Non-pigmented ciliary epithelial cell (primary cell): ENCODE data around the gene COLGALT1.

Experiments used
- DNase-seq: peaks from one replicate; pipeline ENCODE4 v3.0.0-alpha.2; 2010; ENCODE audit warnings: low read depth

Gene COLGALT1

DNA sequence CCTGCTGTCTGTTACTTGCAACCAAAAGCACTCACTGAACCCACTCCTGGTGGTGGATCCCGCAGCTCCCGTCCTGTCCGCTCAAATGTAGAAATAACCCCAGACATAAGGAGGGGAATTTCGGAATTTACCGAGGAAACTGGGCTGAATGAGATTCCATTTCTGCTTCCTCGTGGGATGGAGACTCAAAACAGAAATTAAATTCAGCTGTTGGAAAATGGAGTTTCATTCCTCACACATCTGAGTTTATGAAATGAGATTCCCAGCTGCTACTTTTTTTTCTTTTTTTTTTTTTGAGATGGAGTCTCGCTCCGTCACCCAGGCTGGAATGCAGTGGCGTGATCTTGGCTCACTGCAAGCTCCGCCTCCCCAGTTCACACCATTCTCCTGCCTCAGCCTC, 44.3 kb downstream of the COLGALT1 start:
- DNase-seq = no peak

DNA sequence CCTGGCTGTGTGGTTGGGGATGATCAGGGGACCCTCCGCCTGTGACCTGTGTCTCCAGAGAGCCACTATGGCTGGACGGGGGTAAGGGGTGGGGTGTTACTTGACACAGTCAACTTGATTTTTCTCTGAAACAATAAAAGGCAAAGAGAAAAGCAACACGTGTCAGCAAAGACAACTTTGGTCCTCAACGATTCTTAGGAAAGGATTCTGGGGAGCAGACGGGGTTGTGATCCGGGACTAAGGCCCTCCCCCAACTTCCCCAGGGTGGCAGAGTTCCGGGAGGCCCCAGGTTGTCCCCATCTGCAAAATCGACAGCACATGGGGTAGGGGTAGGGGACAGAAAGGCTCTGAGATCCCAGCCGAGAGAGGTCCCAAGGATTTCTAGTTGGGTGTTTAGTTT, 46.2 kb downstream of the COLGALT1 start:
- no peak for DNase-seq

DNA sequence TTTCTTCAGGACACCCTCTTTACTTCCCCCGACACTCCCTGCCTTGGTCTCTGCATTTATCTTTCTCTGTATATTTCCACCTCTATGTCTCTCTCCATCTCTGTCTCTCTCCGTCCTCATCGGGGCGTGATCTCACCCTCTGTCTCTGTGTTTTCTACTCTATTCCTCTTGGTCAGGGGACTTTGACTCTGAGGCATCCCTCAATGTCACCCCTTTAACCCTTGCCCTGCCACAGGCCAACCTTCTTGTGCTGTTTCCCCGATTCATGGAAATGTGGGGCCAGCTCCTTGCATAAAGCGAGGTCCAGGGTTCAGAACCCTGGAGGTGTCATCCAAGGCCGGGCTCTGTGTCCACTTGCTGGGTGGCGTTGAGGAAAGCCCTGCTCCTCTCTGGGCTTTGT, 46.8 kb downstream of the COLGALT1 start:
- no peak for DNase-seq

DNA sequence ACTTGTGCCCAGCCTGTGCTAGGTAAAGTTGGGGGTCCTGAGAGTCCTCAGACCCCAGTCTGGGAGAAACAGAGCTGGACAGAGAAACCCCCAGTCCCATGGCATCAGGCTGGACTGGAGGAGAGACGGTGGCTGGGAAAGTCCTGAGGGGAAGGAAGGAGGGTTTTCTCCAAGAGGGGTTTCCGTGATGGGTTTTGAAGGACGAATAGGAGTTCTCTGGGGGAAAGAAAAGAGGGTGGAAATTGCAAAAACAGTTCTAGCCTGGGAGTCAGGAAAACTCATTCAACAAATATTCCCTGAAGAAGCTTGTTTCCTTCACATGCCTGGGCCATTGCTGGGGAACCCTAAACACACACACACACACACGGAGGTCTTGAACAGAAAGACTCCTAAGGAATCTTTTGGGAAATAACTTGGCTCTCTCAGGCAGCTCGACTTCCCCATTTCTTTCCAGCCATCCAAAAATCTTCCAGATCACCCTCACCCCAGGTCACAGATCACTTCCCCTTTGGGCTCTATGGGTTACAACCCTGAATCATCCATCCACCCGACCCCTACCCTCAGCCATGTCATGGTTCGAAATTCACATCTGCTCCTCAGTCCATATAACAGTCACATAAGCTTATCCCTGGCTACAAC, 47.5 kb downstream of the COLGALT1 start:
- no peak for DNase-seq

DNA sequence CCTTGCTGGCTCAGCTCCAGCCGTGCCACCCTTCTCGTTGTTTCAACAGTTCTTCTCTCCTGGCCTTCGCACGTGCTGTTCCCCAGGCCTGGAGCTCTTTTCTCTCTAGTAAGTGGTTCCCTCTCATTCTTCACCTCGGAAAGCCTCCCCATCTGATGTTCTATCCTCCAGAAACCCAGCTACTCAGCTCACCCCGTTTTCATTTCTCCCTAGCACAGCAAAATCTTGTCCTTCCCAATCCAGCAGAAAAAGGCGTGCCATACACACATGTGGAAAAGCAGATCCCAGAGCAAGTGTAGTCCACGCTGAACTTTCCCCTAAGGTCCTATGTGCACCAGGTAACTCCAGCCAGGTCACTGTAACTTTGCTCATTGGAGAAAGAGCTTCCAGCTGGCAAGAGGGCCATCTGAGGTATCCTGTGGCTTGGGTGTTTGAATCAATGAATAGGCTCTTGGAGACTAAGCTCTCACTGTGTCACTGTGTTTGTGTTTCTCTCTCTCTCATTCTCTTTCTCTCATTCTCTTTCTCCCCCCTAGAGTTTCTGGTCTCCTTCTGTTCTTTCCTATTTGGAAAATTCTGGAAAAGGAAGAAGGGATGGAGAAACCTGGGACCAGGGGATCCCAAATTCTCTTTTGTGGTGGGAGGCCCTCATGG, 49.0 kb downstream of the COLGALT1 start:
- no peak for DNase-seq

DNA sequence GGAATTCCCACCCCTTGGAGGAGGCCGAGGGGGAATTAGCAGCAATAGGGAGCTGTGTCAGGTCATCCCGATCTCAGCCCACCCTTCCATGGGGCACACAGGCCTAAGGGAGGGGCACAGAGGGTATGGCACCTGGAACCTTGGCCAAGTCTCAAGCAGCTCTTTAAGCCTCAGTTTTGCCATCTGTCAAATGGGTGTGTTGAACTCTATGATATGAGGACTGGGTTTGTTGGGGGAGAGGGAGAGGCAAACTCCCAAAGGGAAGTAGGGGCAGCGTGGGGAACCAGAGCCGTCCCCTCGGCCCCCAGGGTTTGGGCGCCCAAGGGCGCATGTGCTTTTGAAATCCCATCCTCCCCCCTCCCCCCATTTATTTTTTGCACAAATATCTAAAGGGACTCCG, 49.7 kb downstream of the COLGALT1 start:
- DNase-seq = no peak

DNA sequence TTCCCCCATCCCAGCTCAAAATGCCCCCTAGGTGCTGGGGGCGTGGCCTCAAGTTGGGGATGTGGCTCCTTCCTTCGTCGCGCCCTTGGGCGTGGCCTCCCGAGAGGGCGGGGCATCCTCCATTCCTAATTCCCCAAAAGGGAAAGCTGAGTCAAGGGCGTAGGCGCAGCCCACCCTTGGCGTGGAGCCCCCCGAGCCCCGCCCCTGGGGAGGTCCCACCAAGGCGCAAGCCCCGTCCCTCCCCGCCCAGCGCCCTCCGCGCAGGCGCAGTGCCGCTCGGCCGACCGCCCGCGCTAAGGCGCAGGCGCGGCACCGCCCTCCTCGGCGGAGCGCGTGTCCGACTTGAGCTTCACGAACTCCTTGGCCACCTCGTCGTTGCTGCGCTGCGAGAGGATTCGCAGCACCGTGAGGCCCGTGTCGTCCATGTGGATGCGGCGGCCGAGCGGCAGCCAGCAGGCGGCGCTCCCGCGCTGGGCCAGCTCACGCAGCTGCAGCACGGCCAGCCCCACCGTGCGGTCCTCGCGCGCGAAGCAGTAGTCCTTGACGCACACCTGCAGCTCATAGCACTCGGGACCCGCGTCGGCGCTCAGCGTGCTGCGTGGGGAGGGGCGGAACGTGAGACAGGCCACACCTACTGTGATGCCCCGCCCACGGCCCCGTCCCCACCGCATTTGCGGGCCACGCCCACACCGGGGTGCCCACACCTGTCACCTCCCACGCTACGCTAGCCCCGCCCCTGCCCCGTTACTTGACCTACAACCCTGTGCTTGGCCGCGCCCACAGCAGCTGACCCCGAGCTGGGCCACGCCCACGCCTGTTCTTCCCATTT, 50.5 kb downstream of the COLGALT1 start:
- DNase-seq = peak; percentile 11

DNA sequence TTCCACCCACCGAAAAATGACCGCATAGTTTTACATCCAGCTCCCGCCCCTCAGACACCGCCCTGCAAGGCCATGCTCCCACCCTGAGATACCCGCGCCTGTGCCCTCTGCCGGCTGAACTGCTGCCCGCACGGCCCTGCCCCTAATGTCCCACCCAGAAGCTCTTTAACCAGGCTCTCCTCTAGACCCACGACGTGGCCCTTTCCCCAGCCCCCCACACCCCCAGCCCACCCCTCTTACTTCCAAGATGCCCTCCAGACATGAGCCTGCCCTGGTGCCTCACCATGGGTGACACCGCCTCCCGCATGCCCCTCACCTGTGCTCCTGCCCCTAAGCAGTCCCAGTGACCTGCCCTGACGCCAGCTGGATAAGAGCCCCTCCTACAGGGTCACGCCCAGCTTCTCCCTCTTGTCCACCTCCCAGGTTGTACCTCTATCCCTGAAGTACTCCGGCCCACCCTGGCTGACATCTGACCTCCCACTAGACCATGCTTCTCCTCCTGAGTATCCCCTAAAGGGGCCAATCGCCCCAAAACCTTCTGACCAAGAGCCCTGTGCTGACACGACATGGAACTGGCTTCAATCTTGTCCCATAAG, 51.2 kb downstream of the COLGALT1 start:
- no peak for DNase-seq

DNA sequence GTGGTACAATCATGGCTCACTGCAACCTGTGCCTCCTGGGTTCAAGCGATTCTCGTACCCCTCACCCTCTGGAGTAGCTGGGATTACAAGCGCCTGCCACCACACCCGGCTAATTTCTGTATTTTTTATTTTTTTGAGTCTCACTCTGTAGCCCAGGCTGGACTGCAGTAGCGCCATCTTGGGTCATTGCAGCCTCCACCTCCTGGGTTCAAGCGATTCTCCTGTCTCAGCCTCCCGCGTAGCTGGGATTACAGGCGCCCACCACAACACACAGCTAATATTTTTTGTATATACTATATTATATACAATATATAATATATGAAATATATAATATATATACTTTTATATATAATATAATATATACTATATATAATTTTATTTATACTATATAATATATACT, 52.5 kb downstream of the COLGALT1 start:
- DNase-seq = no peak

DNA sequence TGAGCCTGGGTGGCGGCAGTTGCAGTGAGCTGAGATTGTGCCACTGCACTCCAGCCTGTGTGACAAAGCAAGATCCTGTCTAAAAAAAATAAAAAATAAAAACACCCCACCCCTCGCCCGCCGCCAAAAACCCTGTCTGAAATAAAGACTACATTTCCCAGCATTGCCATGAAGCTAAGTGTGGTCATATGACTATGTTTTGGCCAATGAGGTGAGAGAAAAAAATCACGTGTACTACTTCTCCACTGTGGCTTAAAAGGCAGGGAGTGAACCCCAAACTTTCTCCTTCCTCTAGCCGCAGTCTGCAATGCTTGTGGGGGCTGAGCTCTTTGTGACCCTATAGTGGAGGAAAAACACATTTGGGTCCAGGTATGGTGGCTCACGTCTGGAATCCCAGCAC, 54.9 kb downstream of the COLGALT1 start:
- no peak for DNase-seq

DNA sequence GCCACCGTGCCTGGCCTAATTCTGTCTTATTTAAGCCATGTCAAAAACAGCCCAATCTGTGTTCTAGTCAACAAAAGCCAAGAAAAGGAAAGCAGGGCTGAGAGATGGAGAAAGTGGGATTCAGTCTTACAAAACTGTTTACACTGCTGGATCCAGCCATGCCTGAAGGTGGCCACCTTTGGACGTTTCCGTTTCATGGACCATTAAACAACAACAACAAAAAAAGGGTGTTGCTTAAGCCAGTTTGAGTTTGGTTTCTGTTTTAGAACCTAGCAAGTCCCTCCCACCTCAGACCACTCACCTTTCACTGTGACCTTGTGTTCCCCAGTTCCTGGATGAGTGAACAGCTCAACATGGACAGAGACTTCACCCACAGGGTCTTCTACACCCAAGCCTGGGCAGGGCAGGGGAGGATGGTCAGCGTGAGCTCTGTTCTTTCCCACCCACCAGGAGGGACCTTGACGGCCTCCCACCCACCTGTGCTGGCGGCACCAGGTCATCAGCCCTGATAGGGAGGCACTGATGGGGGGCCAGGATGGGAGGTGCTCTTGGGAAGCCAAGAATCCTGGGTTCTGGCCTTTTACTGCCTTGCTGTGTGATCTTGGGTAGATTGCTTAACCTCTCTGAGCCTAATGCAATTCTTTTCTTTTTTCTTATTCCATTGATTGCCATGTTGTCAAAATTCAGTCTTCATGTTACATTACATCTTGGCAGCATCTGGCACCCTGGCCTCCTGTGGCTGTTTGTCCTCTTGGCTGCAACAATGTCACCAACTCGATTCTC, 56.2 kb downstream of the COLGALT1 start:
- no peak for DNase-seq

DNA sequence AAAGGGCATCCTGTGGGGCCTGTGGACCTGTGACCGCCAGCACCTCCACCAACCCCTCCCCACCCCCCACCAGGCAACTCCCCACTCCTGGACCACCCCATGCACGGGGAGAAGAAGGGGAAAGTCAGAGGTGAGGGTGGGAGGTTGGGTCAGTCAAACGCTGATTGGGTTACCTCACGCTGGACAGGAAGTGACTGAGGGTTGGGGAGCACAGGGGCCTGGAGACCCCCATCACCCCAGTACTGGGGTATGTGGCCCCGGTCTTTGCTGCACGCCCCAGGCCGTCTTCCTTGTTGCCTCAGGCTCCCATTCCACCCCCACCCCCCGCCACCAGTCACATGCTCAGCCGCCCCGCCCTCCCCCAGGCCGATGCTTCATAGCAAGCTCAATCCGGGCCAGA, 59.0 kb downstream of the COLGALT1 start:
- DNase-seq = no peak

DNA sequence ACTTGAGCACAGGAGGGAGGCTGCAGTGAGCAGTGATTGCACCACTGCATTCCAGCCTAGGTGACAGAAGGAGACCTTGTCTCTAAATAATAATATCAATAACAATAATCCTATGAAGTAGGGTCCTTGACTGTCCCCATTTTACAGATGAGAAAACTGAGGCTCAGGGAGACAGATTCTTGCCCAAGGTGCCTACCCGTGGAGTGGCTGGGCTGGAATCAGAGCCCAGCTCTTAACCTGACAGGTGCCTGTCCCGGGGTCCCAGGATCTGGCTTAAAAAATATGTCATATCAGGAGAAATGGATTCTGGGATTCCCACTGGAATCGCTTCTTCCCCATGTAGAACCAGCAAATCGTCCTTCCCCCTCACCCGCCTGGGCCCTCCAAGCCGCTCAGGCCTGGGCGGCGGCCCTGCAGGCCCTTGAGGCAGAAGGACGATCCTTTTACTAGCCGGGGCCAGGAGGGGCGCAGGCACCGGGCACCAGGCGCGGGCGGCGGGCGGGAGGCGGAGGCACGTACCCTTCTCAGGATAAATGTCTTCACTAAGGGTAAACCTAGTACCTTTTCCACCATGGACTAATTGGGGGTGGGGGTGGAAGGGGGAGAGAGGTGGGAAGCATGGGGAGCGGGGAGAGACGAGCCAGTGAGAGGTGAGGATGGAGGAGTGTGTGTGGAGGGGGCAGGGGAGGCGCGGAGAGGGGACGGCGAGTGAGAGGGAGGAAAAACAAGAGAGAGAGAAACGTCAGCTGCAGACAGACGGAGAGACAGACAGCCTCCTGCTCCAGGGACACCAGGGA, 60.6 kb downstream of the COLGALT1 start:
- no peak for DNase-seq

DNA sequence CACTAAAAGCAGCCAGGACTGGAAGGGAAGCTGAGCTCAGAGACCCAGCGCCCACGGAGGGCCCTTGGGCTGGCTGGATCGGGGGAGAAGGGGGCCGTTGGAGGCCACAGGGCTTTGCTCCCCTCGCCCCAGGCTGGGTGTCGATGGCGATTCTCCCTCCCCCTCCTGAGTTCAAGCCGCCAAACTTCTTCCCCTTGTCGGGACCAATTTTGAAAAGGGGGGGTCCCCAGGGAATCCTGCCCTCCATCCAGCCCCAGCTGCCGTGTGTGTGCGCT, 61.2 kb downstream of the COLGALT1 start:
- no peak for DNase-seq

DNA sequence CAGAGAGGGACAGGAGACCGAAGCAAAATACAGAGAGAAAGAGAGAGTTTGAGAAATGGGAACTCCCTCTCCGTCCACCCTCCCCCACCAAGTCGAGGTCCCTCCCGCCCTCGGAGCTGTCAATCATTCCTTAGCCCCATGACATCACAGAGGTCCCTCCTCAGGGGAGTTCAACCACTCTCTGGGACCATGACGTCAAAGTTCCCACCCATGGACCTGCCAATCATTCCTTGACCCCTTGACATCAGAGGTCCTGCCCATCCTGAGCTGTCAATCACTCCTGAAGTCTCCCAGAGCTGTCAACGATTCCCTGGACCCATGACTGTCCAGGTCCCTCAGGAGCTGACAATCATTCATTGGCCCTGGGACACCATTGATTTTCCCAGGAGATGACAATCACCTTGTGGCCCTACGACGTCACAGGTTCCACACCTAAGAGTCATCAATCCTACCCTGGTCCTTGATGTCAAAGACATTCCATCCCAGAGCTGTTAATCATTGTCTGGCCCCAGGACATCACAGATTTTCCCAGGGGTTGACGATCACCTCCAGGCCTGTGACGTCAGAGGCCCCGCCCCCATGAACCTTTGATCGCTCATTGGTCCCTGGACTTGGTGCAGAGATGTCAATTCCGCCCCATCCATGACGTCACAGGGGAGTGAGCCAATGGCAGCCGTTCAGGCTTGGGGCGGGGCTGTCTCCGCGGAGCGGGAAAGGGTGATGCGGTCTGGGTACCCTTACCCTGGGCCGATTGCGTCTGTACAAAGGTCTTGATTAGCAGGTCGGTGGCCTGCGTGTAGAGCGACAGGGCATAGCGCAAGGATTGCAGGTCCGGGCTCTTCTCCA, 61.7 kb downstream of the COLGALT1 start:
- no peak for DNase-seq

DNA sequence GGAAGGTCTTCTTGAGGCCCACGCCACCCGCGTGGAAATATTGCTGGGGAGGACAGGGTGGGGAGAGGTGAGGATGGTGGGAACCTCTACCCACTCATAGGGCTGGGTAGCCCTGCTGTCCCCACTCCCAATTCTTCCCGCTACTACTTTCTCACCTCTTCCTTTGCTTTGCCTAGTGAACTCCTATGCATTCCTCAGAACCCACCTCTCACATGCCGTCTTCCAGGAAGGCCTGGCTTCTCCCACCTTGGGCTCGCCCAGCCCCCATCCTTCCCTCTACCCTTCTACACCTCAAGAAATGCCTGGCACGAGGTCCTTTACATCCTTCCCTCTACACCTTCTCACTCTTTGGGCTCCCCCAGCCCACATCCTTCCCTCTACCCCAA, 62.4 kb downstream of the COLGALT1 start:
- DNase-seq = no peak

DNA sequence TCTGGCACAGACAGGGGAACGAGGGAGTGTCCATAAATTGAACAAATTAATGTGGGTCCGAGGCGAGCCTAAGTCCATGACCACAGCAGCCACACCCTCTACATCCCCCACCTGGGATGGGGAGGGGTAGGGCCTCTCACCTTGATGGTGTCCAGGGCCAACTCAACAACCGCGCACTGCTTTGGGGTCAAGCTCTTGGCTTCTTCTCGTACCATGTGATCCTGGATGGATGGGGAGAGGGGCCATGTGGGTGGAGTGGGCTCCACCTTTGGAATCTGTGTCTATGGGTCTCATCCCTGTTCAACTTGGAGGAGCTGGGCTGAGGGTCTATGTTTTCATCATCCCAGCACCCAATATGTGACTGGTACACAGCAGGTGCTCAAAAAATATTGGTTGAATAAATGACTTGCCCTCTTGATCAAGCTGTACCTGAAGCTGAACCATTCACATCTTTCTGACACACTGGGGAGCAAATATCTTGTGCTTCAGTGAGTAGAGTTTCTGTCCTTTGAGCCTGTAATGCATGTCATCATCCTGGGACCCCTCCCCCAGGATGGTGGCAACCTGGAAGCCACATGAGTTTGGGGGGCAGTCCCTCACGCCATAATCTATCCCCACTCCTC, 62.9 kb downstream of the COLGALT1 start:
- DNase-seq = no peak

DNA sequence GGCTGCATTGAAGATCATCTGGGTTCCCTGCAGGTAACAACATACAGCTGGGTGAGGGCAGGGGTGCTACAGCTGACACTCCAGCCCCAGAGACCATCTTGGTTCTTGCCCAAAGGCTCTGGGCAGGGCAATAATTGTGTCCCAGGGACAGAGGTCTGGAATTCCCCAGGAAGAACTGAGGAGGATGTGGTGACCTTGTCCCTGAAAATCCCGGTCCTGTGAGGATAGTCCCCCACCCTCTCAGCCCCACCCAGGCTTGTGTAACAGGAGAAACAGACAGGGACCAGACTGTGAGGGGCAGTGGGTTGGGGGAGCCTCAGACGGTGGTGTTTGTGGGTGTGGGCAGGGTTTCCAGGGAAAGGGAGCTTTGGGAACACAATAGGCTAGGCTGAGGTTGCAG, 63.5 kb downstream of the COLGALT1 start:
- DNase-seq = no peak

DNA sequence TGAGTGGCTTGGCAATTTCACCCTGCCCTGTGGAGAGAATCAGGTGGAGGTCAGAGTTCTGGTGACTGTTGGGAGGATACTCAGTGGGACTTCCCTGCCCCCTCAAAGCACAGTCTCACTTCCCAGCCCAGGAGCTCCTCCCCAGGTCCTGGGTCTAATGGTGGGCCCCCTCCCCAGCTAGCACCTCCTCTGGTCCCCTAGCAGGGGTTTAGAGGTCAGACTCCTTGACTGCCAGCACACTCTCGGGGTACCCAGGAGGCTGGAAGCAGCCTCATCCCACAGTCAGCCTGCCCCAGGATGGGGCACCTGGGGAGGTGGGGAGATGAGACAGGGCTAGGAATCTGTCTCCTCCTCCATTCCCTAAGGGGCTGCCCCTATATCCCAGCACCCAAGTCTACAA, 65.2 kb downstream of the COLGALT1 start:
- no peak for DNase-seq
